ENCODE data around the gene PEX7. TPM values are rescaled to one million over a fixed set of nuclear protein-coding genes. Genes with fewer than 3 reads are reported as not detected.

PEX7 gene
- total RNA-seq, 1 donor from 2014 or later = 6.1 TPM

DNA sequence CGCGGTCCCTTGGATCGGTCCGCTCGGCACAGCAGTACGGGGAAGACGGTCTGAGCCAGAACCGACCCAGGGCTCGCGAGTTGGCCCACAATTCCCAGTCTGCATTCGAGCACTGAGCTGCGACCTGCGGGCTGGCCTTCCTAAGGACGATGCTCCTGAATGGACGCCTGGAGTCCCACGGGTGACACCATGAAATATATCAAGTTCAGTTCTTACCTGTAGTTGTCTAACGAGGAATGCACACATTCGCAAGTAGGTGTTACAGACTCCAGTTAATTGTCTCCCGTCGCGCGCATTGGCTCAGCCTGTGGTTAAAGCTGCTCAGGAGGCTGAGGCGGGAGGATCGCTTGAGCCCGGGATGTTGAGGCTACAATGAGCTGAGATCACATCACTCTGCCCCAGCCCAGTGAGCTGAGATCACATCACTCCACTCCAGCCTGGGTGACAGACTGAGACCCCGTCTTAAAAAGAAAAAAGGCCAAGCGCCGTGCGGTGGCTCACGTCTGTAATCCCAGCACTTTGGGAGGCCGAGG, 802 bp downstream of the PEX7 start:
- H3K27ac ChIP-seq = peak overlapping the region; percentile 91

DNA sequence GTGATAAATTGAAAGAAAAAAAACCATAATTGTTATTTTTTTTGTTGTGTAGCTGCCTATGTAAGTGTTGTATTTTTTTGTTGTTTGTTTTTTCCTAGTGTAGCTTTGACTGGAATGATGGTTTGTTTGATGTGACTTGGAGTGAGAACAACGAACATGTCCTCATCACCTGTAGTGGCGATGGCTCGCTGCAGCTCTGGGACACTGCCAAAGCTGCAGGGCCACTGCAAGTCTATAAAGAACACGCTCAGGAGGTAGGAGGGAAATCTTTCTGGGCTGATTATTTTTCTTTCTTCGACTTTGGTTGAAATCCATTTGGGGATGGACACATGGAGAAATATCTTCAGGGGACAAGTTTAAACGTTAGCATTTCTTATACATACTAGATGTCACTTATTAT, 3.8 kb downstream of the PEX7 start:
- DNase-seq (ENCODE audit: extremely low spot score in 2 of 2) = no peak
- Histone ChIP-seq H3K9me3 (no peaks in the 10 kb centered on the region), H3K4me1 (peaks cover 7% of the 10 kb centered on the region), H3K4me3 (no peak overlapping the region), H3K36me3 (peaks cover 0 to 4% of the 10 kb centered on the region in 2 donors), H3K27ac (no peak overlapping the region), H3K27me3 (no peaks in the 10 kb centered on the region)
- intact Hi-C loops (cut with DNase I) = no loop called here
- TF ChIP-seq POLR2A (IDR thresholded peaks at IDR 0.05) (no peak), CTCF (IDR thresholded peaks at IDR 0.05) (no peak), POLR2AphosphoS5 (IDR thresholded peaks at IDR 0.05; ENCODE audit: insufficient read depth in 1 of 2, low read depth in 1 of 2) (no peak)

More for the DNA sequence above, 802 bp downstream of the PEX7 start:
- Histone ChIP-seq H3K36me3 (peaks cover 0 to 4% of the 10 kb centered on the region in 2 donors), H3K4me1 (peaks cover 7% of the 10 kb centered on the region), H3K4me3 (peak overlapping the region; percentile 59 to 83), H3K9me3 (no peaks in the 10 kb centered on the region), H3K27me3 (no peaks in the 10 kb centered on the region)
- TF ChIP-seq CTCF (IDR thresholded peaks at IDR 0.05) (no peak), POLR2A (IDR thresholded peaks at IDR 0.05) (no peak), POLR2AphosphoS5 (IDR thresholded peaks at IDR 0.05; ENCODE audit: insufficient read depth in 1 of 2, low read depth in 1 of 2) (no peak)
- DNase-seq (ENCODE audit: extremely low spot score in 2 of 2) = no peak
- intact Hi-C loops (cut with DNase I) = no loop called here

GRCh38 chr6:136831873-136832562, 9.6 kb downstream of the PEX7 start:
- DNase-seq (ENCODE audit: extremely low spot score in 2 of 2) = no peak
- peaks cover 0 to 5% of the 10 kb centered on the region in 2 donors for H3K36me3 ChIP-seq
- H3K27ac ChIP-seq = no peak overlapping the region
- H3K27me3 ChIP-seq = no peaks in the 10 kb centered on the region
- H3K9me3 ChIP-seq = no peaks in the 10 kb centered on the region
- no peak overlapping the region for H3K4me3 ChIP-seq
- H3K4me1 ChIP-seq = no peaks in the 10 kb centered on the region
- intact Hi-C loops (cut with DNase I) = no loop called here
- TF ChIP-seq POLR2AphosphoS5 (IDR thresholded peaks at IDR 0.05; ENCODE audit: insufficient read depth in 1 of 2, low read depth in 1 of 2) (no peak), CTCF (IDR thresholded peaks at IDR 0.05) (no peak), POLR2A (IDR thresholded peaks at IDR 0.05) (no peak)

DNA sequence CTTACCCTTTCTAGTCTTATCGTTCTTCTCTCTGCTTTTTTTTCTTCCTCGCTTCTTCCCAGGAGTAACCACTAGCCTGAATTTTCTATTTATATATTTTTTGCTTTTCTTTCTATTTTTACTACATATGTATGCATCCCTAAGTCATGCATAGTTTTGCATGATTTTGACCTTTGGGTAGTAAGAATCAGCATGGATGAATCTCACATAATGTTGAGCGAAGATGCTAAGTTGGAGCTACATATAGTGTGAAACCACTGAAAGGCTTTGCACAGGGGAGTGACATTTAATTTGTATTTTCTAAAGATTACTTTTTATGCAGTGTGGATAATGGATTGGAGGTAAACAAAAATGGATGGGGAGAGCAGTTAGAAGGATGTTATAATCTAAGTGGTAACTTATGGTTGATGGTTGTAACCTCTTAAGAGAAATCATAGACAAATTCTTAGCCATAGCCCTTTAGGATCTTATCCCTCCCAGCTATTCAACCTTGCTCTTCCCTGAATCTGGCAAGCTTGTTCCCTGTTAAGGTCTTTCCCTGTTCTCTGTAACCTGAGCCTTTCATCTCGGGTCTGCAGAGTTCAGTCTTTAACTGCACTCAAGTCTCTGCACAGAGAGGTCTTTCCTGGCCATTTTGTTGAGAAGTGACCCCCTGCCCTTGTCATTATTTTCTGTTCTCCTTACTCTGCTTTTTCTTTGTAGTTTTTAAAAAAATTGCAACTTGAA, 18.0 kb downstream of the PEX7 start:
- no peak for TF ChIP-seq POLR2A (IDR thresholded peaks at IDR 0.05)
- TF ChIP-seq CTCF (IDR thresholded peaks at IDR 0.05) = no peak
- TF ChIP-seq POLR2AphosphoS5 (IDR thresholded peaks at IDR 0.05; ENCODE audit: insufficient read depth in 1 of 2, low read depth in 1 of 2) = no peak
- H3K27ac ChIP-seq = no peak overlapping the region
- no peaks in the 10 kb centered on the region for H3K27me3 ChIP-seq
- intact Hi-C loops (cut with DNase I) = no loop called here
- no peak for DNase-seq (ENCODE audit: extremely low spot score in 2 of 2)
- no peak overlapping the region for H3K4me3 ChIP-seq
- H3K36me3 ChIP-seq = no peaks in the 10 kb centered on the region
- no peaks in the 10 kb centered on the region for H3K4me1 ChIP-seq
- H3K9me3 ChIP-seq = no peaks in the 10 kb centered on the region

Measured in vagina (tissue), 2 donors.